Activated CD8-positive, alpha-beta memory T cell treated with anti-CD3 and anti-CD28 coated beads, Interleukin-2, amount 10 ng/mL, durations not matched to agents 7 days and 5 days (primary cell): ENCODE data around the gene NTMT1. TPM values are rescaled to one million over a fixed set of nuclear protein-coding genes. Genes with fewer than 3 reads are reported as not detected.
"Not testable (repeated sequence)": the region's sequence is repeated elsewhere in the genome, so short reads cannot be mapped to it uniquely, and the experiment has no call there.

ENCODE experiments used
- ATAC-seq: fragments of 150-1000 bp; cut with Tn5 transposase; one replicate; pipeline ENCODE4 v1.10.0; 2021; ENCODE audit warnings: moderate library complexity
- CTCF ChIA-PET: fragments of 350-600 bp; sonication (Branson Sonifier 250); formaldehyde crosslinking; loops from one replicate; lab custom pipeline; 2021; ENCODE audit warnings: antibody characterized with exemption; lab: Charles Lee
- DNase-seq: peaks from one replicate; pipeline ENCODE4 v3.0.0-alpha.2; 2020
- H3K27ac Mint-ChIP-seq: one replicate; pipeline ENCODE4 v1.8.0; 2021; ENCODE audit warnings: mild to moderate bottlenecking, mixed read lengths
- H3K27me3 Mint-ChIP-seq: one replicate; pipeline ENCODE4 v1.8.0; 2021; ENCODE audit warnings: mixed read lengths
- H3K36me3 Mint-ChIP-seq: one replicate; pipeline ENCODE4 v1.8.0; 2021; ENCODE audit warnings: mild to moderate bottlenecking, mixed read lengths
- H3K4me1 Mint-ChIP-seq: one replicate; pipeline ENCODE4 v1.8.0; 2021; ENCODE audit warnings: mixed read lengths
- H3K4me3 Mint-ChIP-seq: one replicate; pipeline ENCODE4 v1.8.0; 2021; ENCODE audit warnings: mild to moderate bottlenecking, moderate library complexity, mixed read lengths
- H3K9me3 Mint-ChIP-seq: one replicate; pipeline ENCODE4 v1.8.0; 2022; ENCODE audit warnings: low read depth, mixed read lengths
- total RNA-seq, 2 experiments: library from RNA; stranded (reverse); gene quantifications; one replicate each; pipeline ENCODE4 v1.2.3, GENCODE V29; 2021

Gene NTMT1
- total RNA-seq, 2 experiments from 2014 or later = 37.2 to 46.2 TPM

GRCh38 chr9:129626625-129627284, 792 bp downstream of the NTMT1 start:
- Mint-ChIP-seq H3K27ac (peak overlapping the region; percentile 93), H3K4me1 (peaks cover 68% of the 10 kb centered on the region), H3K9me3 (no peaks in the 10 kb centered on the region), H3K4me3 (peak overlapping the region; percentile 80), H3K27me3 (peaks cover 3% of the 10 kb centered on the region), H3K36me3 (peaks cover 6% of the 10 kb centered on the region)
- ATAC-seq (peak; percentile 43), DNase-seq (peak; percentile 65)
- CTCF ChIA-PET = interaction anchor here (1.0 to 8.3 kb wide), 8 partner anchors 13 to 490 kb away, joined by 3 to 214 read pairs (median 26); partner anchors contain the start of gene ASB6

DNA sequence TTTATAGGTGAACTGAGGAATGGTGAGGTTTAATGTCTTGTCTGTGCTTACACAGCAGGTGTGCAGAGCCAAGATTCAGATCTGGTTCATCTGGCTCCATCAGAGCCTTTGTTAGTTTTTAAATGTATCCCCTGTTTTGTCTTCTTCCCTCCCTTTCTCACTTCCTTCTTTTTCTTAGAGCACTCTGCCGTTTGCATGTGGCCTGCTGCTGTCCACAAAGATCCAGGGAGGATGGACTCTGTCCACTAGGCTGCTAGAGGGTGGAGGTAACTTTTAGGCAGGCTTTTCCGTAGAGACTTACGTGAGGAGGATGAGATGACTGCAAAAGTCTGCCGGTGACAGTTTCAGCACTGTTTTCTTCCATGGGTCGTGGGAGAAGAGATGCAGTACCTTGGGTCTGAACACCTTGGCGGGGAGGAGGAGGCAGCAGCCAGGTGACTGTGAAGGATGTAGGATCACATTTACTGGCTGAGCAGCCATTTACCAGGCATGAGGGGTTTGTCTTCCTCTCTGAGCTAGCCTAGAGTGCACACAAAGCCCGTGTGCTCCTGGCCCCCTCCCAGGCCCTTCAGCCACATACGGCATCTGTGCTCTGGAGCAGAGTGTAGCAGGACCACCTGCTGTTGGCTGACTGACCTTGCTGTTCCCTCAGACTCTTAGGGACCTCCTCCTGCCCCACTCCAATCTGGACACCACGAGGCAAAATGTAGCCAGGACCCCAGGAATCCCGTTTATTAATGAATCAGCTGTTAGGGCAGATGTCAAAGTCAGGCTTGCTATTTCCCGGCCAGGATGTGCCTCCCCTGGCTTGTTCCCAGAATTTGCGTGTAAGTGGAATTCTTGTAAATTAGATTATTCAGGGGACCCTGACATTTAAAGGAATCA, 1.8 kb downstream of the NTMT1 start:
- H3K27me3 Mint-ChIP-seq = no peaks in the 10 kb centered on the region

GRCh38 chr9:129628709-129629108, 2.7 kb downstream of the NTMT1 start:
- Mint-ChIP-seq H3K4me1 (peaks cover 68% of the 10 kb centered on the region), H3K27ac (peak overlapping the region; percentile 34)
- DNase-seq = no peak

More for the DNA sequence above, 1.8 kb downstream of the NTMT1 start:
- DNase-seq (no peak), ATAC-seq (no peak)
- Mint-ChIP-seq H3K36me3 (peaks cover 6% of the 10 kb centered on the region), H3K27ac (peak overlapping the region; percentile 93), H3K4me3 (peak overlapping the region; percentile 80), H3K9me3 (no peaks in the 10 kb centered on the region), H3K4me1 (peaks cover 70% of the 10 kb centered on the region)
- CTCF ChIA-PET = interaction anchor here (1.0 to 5.2 kb wide), 4 partner anchors 13 to 485 kb away, joined by 3 to 73 read pairs (median 27); partner anchors contain the start of gene ASB6

DNA sequence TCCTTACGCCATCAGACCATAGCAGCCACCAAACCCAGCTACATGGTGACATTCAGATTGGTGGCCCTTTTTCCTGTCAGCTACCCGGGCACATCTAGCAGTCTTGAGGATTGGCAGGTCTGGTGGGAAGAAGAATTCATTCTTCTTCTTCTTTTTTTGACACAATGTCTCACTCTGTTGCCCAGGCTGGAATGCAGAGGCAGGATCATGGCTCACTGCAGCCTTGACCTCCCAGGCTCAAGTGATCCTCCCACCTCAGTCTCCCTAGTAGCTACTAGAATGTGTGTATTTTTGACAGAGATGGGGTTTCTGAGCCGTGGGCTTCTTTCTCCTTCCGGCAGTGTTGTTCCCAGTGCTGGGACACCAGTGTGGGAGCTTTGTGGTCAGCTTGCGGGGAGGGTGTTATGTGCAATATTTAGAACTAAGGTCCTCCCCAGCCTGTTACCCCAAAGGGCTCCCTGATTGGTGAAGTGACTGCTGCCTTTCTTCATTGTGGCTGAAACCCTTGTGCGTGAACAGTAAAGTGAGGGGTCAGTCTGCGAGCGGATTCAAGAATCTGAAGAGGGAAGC, 3.4 kb downstream of the NTMT1 start:
- no peak for DNase-seq
- peaks cover 64% of the 10 kb centered on the region for H3K4me1 Mint-ChIP-seq
- H3K27ac Mint-ChIP-seq = no peak overlapping the region
- CTCF ChIA-PET = interaction anchor here (1.3 to 2.2 kb wide), 4 partner anchors 11 to 408 kb away, joined by 3 to 6 read pairs (median 4); partner anchors contain the start of gene ASB6
- H3K9me3 Mint-ChIP-seq = no peaks in the 10 kb centered on the region
- no peak overlapping the region for H3K4me3 Mint-ChIP-seq
- H3K36me3 Mint-ChIP-seq = peaks cover 9% of the 10 kb centered on the region
- no peaks in the 10 kb centered on the region for H3K27me3 Mint-ChIP-seq
- ATAC-seq = no peak

More at GRCh38 chr9:129628709-129629108, 2.7 kb downstream of the NTMT1 start:
- H3K9me3 Mint-ChIP-seq = no peaks in the 10 kb centered on the region
- H3K27me3 Mint-ChIP-seq = no peaks in the 10 kb centered on the region
- CTCF ChIA-PET = interaction anchor here (1.3 to 2.2 kb wide), 4 partner anchors 12 to 407 kb away, joined by 3 to 6 read pairs (median 4); partner anchors contain the start of gene ASB6
- no peak for ATAC-seq
- H3K36me3 Mint-ChIP-seq = peaks cover 9% of the 10 kb centered on the region
- no peak overlapping the region for H3K4me3 Mint-ChIP-seq

DNA sequence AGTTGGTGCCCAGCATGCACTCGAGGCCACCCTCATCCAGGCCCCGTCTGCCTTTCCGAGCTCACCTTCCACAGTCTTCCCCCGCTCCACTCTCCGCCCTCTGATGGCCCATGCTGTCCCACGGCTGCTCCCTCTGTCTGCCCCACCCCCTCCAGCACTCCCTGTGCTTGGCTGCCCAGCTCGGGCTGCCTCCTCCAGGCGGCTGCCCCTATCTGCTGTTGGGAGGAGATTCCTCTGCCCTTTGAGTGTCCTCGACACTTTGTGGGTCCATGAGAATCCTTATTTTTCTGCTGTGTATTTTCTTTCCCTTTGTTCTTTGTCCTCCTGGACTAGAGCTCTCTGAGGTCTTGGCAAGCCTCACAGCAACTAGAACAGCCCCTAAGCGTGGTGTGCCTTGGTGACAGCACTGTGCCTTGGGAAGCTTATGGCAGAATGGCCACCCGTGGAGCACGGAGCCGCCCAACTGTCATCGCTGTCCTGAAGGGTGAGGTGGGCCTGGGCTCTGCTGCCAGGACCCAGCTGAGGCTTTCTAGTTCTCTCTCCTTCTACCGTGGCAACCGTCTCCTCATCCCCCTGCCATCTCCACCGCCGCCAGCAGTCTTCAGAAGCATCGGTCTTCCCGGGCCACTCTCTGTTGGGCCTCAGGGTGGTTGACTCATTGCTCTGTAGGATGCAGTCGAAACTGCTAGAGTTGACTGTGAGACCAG, 5.2 kb downstream of the NTMT1 start:
- H3K36me3 Mint-ChIP-seq = peaks cover 16% of the 10 kb centered on the region
- DNase-seq (no peak), ATAC-seq (no peak)
- no peak overlapping the region for H3K27ac Mint-ChIP-seq
- no peaks in the 10 kb centered on the region for H3K9me3 Mint-ChIP-seq
- H3K27me3 Mint-ChIP-seq = no peaks in the 10 kb centered on the region
- H3K4me3 Mint-ChIP-seq = no peak overlapping the region
- H3K4me1 Mint-ChIP-seq = peaks cover 53% of the 10 kb centered on the region
- CTCF ChIA-PET = interaction anchor here (1.0 to 2.2 kb wide), 2 partner anchors 11 to 15 kb away, joined by 3 to 6 read pairs; partner anchors contain the start of gene ASB6

DNA sequence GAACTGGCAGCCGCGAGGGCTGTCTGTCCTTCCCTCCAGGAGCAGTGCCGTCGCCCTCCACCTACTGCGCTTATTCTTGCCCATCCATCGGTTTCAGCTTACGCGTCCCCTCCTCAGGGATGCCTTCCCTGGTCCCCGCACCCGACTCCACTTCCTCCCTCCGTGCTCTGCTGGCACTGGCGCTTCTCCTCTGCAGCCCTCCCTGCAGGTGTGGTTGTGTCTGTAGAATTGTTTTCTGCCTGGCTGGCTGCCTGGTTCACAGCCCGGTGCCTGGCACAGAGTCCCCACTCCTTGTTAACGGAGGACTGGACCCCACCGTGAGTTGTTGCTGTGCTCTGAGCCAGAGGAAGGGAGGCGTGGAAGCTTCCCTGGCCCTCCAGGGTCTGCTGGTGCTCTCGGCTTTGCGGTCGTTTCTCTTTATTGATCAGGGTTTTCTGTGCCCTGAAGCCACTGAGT, 5.7 kb downstream of the NTMT1 start:
- ATAC-seq (no peak), DNase-seq (no peak)
- Mint-ChIP-seq H3K9me3 (no peaks in the 10 kb centered on the region), H3K36me3 (peaks cover 16% of the 10 kb centered on the region), H3K4me1 (peaks cover 52% of the 10 kb centered on the region), H3K4me3 (no peak overlapping the region), H3K27ac (no peak overlapping the region), H3K27me3 (no peaks in the 10 kb centered on the region)
- CTCF ChIA-PET = interaction anchor here (0.7 kb wide), 1 partner anchor 411 kb away, joined by 3 read pairs; no protein-coding TSS in a partner anchor

- H3K9me3 Mint-ChIP-seq = no peaks in the 10 kb centered on the region
- H3K27me3 Mint-ChIP-seq = no peaks in the 10 kb centered on the region
- CTCF ChIA-PET = interaction anchor here (0.7 kb wide), 1 partner anchor 411 kb away, joined by 3 read pairs; no protein-coding TSS in a partner anchor
- H3K4me3 Mint-ChIP-seq = no peak overlapping the region
- H3K36me3 Mint-ChIP-seq = peaks cover 13% of the 10 kb centered on the region
- no peak overlapping the region for H3K27ac Mint-ChIP-seq
- peaks cover 45% of the 10 kb centered on the region for H3K4me1 Mint-ChIP-seq
- DNase-seq (no peak), ATAC-seq (no peak)
Observed at GRCh38 chr9:129632460-129632859, 6.5 kb downstream of the NTMT1 start.

DNA sequence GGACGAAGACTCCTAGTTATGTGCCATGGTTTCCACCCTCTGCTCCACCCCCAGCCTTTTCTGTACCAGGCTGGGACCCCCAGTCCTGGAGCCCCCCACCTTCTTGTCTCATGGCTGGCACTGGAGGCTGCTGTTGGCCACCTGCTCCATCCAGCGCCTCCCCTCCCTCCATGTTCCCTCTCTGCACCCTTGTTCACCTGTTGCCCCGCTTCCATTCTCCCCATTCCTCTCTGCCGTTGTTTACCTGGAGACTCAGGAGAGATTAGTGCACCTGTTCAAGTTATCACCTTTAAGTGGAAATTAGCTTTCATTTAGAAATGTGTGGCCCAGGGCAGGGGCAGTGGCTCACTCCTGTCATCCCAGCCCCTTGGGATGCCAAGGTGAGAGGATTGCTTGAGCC, 7.2 kb downstream of the NTMT1 start:
- CTCF ChIA-PET = interaction anchor here (0.7 kb wide), 1 partner anchor 9 kb away, joined by 3 read pairs; no protein-coding TSS in a partner anchor
- no peak overlapping the region for H3K27ac Mint-ChIP-seq
- no peaks in the 10 kb centered on the region for H3K27me3 Mint-ChIP-seq
- ATAC-seq = no peak
- peaks cover 39% of the 10 kb centered on the region for H3K4me1 Mint-ChIP-seq
- DNase-seq = no peak
- H3K4me3 Mint-ChIP-seq = no peak overlapping the region
- peaks cover 16% of the 10 kb centered on the region for H3K36me3 Mint-ChIP-seq
- no peaks in the 10 kb centered on the region for H3K9me3 Mint-ChIP-seq

- ATAC-seq (no peak), DNase-seq (no peak)
- Mint-ChIP-seq H3K9me3 (no peaks in the 10 kb centered on the region), H3K27ac (no peak overlapping the region), H3K4me1 (peaks cover 33% of the 10 kb centered on the region), H3K27me3 (no peaks in the 10 kb centered on the region), H3K4me3 (no peak overlapping the region), H3K36me3 (peaks cover 19% of the 10 kb centered on the region)
- CTCF ChIA-PET = no interaction called here
Observed at GRCh38 chr9:129633848-129634247, 7.9 kb downstream of the NTMT1 start.

DNA sequence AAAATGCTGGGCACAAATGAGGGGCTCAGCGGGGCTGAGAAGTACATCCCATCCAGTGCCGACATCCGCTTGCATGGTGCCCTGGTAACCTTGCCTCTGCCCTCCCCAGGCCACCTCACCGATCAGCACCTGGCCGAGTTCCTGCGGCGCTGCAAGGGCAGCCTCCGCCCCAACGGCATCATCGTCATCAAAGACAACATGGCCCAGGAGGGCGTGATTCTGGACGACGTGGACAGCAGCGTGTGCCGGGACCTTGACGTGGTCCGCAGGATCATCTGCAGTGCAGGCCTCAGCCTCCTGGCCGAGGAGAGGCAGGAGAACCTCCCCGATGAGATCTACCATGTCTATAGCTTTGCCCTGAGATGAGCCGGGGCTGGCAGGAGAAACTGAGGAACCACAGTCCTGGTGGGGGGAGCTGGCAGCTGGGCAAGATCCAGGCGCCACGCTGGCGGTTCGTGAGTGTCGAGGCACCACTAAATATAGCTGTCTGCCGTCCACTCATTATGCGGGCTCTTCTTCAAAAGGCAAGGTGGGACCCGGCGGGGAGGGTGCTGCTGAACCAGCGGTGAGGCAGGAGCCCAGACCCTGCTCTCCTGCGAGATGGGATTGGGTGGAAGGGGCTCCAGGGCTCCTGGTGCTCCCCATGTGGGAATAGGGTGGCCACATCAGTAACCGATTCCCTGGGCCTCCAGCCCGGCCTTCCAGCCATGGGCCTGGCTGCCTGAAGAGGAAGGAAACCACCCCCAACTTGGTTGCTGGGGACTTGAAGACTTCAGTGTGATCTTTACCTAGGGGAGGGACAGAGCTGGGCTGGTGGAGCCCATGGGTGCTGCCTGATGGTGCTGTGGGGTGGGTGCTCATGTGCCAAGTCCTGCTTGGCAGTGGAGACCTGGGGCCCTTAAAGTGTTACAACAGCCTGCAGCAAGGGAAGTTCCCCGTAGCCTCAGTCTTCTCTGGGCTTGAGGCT, 9.4 kb downstream of the NTMT1 start:
- CTCF ChIA-PET = interaction anchor here (0.6 kb wide), 1 partner anchor 148 kb away, joined by 3 read pairs; no protein-coding TSS in a partner anchor
- H3K36me3 Mint-ChIP-seq = peaks cover 19% of the 10 kb centered on the region
- H3K9me3 Mint-ChIP-seq = no peaks in the 10 kb centered on the region
- no peak for ATAC-seq
- no peak overlapping the region for H3K27ac Mint-ChIP-seq
- H3K27me3 Mint-ChIP-seq = no peaks in the 10 kb centered on the region
- peaks cover 23% of the 10 kb centered on the region for H3K4me1 Mint-ChIP-seq
- no peak overlapping the region for H3K4me3 Mint-ChIP-seq
- DNase-seq = no peak

- not testable (repeated sequence) for ATAC-seq, H3K27ac Mint-ChIP-seq, H3K9me3 Mint-ChIP-seq, H3K27me3 Mint-ChIP-seq, H3K4me3 Mint-ChIP-seq, DNase-seq
- Mint-ChIP-seq H3K36me3 (peaks cover 19% of the 10 kb centered on the region), H3K4me1 (peaks cover 23% of the 10 kb centered on the region)
- CTCF ChIA-PET = interaction anchor here (1.7 kb wide), 1 partner anchor 12 kb away, joined by 5 read pairs; no protein-coding TSS in a partner anchor
Observed at GRCh38 chr9:129636343-129636742, 10.4 kb downstream of the NTMT1 start.
